Measurements from ENCODE around the gene ARHGEF4. TPM values are rescaled to one million over a fixed set of nuclear protein-coding genes. Genes with fewer than 3 reads are reported as not detected.

ARHGEF4 gene
- polyA plus RNA-seq, 3 donors = 8.9 to 19.8 (median 13.3) TPM

DNA sequence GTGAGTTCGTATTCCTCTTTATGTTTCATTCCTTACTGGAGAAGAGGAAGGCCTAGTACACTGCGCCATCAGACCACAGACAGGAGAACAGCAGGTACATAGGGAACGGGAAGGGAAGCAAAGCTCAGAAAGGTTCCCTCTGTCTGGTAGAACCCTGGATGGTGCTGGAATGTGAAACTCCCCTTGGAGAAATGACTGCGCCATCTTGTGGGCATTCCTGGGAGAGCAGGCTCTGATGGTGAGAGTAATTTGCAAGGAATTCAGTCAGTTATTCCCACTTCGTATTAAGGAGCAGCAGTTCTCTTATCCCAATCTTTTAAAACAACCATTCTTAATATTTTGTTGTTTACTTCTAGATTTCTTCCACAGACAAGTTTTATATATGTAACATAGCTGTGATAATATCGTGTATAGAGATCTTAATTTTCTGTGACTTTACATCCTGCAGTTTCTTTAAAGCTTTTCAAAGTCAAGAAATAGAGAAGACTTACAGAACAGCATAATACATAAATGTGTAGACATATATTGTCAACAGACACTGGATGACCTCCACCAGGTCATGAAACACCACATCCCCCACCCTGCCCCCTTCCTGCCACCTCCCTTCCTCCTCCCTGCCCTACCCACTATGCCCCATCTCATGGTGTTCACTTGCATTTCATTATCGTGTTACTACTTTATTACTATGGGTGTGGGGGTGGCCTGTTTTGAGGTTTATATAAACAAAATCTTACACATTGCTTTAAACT, 83.9 kb downstream of the ARHGEF4 start:
- H3K27ac ChIP-seq (ENCODE audit: low read depth, low read length) = no peak overlapping the region
- WGBS, 3 donors = 37 to 45% (median 40%) methylated on average over 7 of the region's 7 CpGs

GRCh38 chr2:130921164-130921476, 84.4 kb downstream of the ARHGEF4 start:
- WGBS, 3 donors = 82 to 90% (median 89%) methylated on average over 8 of the region's 8 CpGs
- no peak overlapping the region for H3K27ac ChIP-seq (ENCODE audit: low read depth, low read length)

DNA sequence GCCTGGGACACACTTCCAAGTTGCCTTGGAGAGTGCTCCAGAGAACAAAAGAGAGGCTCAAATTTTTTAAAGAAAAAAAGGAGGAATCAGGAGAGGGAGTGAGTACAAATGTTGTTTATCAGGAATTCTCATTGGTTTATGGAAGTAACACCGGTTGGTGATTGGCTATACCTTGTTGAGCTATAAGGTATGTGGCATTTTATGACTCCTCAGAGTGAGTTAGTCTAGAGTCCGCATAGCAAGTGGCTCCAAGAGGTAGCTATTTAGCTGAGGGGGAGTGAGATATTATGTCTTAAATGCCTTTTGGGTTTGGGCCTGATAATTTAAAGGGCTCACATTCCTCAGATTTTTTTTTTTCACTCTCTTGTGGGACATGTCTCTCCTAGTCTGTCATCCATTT, 85.7 kb downstream of the ARHGEF4 start:
- no peak overlapping the region for H3K27ac ChIP-seq (ENCODE audit: low read depth, low read length)
- 85 to 88% (median 87%) methylated on average over 2 of the region's 2 CpGs for WGBS, 3 donors

GRCh38 chr2:130928385-130928784, 91.7 kb downstream of the ARHGEF4 start:
- H3K27ac ChIP-seq (ENCODE audit: low read depth, low read length) = no peak overlapping the region

DNA sequence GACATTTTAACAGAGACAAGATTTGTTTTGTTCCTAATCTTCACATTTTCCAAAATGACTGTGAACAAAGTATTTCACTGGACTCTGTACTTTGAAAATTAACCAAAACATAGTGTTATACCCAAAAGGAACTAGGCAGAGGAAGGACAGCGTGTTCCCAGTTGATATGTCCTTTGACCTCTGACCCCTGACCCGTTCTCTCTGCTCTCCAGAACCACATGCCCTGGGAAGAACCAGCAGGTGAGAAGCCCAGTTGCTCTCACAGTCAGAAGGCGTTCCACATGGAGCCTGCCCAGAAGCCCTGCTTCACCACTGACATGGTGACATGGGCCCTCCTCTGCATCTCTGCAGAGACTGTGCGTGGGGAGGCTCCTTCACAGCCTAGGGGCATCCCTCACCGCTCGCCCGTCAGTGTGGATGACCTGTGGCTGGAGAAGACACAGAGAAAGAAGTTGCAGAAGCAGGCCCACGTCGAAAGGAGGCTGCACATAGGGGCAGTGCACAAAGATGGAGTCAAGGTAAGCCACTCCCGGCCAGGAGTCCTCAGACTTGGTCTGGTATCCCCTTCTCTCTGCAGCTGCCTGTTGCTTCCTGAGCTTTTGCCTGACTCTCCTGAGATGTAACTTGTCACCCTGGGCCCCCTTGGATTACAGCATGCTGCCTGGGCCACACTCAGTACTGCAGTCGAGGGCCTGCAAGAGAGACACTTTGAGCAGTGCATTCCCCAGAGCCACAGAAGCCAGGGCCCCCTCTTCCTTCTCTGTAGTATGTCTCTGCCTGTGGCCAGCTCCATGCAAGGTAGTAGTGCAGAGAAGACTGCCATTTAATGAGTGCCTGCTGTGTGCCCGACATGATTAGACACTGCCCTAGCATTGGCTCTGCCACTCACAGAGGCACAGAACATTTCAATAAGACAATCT, 94.3 kb downstream of the ARHGEF4 start:
- WGBS, 3 donors = 84 to 87% (median 86%) methylated on average over 12 of the region's 12 CpGs
- no peak overlapping the region for H3K27ac ChIP-seq (ENCODE audit: low read depth, low read length)

More at GRCh38 chr2:130928385-130928784, 91.7 kb downstream of the ARHGEF4 start:
- WGBS, 3 donors = 55 to 81% (median 58%) methylated on average over 4 of the region's 4 CpGs

DNA sequence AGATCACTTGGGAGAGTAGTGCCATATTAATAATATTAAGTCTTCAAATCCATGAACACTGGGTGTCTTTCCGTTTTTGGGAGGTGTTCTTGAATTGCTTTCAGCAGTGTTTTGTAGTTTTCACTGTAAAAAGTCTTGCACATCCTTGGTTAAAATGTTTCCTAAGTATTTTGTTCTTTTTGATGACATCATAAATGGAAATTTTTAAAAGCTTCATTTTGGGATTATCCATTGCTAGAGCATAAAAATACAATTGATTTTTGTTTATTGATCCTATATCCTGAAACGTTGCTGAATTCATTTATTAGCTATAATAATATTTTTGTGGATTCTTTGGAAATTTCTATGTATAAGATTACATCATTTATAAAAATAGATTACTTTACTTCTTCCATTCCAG, 96.8 kb downstream of the ARHGEF4 start:
- WGBS, 3 donors = 42 to 56% (median 54%) methylated on average over 2 of the region's 2 CpGs

GRCh38 chr2:130936451-130936850, 99.7 kb downstream of the ARHGEF4 start:
- no peak overlapping the region for H3K27ac ChIP-seq (ENCODE audit: low read depth, low read length)

More for the DNA sequence above, 96.8 kb downstream of the ARHGEF4 start:
- H3K27ac ChIP-seq (ENCODE audit: low read depth, low read length) = no peak overlapping the region

- H3K27ac ChIP-seq (ENCODE audit: low read depth, low read length) = no peak overlapping the region
- 84 to 87% (median 86%) methylated on average over 6 of the region's 6 CpGs for WGBS, 3 donors
These were observed 111.3 kb downstream of the ARHGEF4 start for GRCh38 chr2:130947967-130948366.

DNA sequence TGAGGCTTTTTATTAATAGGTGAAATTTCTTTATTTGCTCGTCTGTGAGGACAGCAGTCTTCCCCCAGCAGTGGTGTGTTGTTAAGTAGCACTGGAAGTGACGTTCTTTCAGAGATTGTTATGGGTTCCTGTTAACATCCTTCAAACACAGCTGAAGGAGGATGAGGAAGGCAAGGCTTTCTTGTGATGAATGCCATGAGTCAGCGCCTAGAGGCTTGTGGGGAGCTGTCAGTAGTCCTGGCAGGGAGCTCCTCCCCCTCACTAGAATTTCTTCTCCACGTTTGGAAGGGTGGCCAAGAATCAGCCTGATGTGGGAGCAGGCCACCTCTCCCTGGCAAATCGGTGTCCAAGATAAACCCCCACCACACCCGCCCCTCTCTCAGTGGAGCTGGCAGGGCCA, 113.2 kb downstream of the ARHGEF4 start:
- WGBS, 3 donors = 63 to 84% (median 65%) methylated on average over 6 of the region's 6 CpGs

DNA sequence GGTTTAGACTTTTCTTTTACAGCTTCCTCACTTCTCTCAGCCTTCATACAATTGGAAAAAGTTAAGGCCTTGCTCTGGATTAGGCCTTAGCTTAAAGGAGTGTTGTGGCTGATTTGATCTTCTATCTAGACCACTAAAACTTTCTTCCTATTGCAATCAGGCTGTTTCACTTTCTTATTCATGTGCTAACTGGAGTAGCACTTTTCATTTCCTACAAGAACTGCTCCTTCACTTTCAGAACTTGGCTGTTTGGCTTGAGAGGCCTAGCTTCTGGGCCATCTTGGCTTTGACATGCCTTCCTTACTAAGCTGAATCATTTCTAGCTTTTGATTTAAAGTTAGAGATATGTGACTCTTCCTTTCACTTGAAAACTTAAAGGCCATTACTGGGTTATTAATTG, 114.3 kb downstream of the ARHGEF4 start:
- H3K27ac ChIP-seq (ENCODE audit: low read depth, low read length) = no peak overlapping the region

More for the DNA sequence above, 113.2 kb downstream of the ARHGEF4 start:
- H3K27ac ChIP-seq (ENCODE audit: low read depth, low read length) = no peak overlapping the region

DNA sequence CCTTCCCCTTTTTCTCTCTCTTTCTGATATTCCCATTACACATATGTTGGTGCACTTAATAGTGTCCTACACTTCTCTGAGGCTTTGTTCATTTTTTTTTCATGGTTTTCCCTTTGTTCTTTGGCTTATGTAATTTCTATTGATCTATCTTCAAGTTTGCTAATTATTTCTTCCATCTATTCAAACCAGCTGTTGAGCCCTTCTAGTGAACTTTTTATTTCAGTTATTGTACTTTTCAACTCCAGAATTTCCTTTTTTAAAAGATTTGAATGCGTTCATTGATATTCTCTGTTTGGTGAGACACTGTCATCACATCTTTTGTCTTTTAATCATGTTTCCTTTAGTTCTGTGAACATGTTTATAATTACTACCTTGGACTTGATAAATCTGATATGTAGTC, 118.2 kb downstream of the ARHGEF4 start:
- 93 to 97% (median 94%) methylated on average over 1 of the region's 1 CpG for WGBS, 3 donors
- no peak overlapping the region for H3K27ac ChIP-seq (ENCODE audit: low read depth, low read length)

- WGBS, 3 donors = 11 to 57% (median 13%) methylated on average over 2 of the region's 2 CpGs
- no peak overlapping the region for H3K27ac ChIP-seq (ENCODE audit: low read depth, low read length)
These were observed 121.2 kb downstream of the ARHGEF4 start for GRCh38 chr2:130957915-130958314.

DNA sequence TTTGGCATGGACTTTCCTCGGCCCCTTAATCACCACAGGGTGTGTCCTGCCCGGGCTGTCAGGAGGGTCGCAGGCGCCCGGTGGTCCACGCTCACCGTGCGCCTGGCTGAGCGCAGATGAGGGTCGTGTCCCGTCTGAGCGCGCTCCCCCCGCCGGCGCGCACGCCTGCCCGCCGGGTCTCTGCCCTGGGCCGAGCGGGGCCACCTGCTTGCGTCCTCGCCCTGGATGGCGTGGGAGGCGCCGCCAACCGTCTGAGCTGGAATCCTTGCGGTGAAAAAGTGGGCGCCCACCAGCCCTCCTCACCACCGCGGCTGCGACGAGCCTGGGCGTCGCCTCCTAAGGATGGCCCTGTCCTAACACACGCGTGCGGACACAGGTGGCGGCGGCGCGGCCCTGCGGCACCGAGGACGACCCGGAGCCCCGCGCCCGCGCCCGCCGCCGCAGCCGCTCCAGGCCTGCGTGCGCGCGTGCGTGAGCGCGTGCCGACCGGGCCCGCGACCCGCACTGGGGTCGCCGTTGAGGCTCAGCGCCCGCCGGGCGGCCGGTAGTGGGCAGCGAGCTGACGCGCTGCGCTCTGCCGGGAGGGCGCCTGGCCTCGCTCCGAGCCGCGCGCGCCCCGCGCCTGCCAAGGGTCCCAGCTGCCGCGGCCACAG, 126.6 kb downstream of the ARHGEF4 start:
- 0 to 2% (median 2%) methylated on average over 42 to 90 of the region's 90 CpGs for WGBS, 3 donors
- H3K27ac ChIP-seq (ENCODE audit: low read depth, low read length) = no peak overlapping the region

DNA sequence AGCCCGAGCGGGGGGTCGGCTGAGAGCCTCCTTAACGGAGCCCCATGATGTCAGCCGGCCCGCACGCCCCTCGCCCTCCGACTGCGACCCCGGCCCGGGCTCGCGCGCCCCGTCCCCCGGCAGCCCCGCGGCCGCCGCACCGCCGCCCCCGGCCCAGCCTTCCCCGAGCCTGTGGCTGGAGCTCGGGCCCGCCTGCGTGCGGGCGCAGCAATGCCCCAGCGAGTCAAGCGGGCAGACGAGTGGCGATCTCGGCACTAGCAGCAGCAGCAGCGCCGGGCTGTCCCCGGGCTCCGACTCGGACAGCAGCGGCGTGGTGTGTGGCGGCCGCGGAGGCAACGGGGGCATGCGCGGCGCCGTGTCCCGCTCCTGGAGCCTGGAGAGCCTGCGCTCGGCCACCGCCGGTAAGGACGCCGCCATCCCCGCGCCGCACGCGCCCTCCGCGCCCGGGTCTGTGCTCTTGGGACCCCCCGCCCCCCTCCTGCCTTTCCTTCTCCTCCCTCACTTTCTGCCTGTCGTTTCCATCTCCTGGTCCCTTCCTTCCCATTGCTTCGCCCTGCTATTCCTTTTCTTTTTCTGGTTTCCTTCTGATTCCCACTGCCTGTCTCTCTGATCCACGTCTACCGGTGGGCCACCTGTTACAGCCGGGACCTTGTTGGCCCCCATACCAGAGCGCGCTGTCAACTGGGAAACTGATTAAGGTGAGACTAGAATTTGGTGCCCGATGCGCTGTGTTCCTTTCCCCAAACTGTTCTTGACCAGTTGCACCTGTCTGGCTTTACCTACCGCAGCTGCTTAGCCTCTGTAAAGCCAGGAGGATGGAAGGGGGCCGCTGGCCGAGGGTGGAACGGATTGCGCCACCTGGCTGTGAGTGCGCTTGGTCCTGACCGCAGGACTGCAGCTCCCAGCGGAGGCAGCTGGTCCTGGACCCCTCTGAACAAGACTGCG, 127.4 kb downstream of the ARHGEF4 start:
- H3K27ac ChIP-seq (ENCODE audit: low read depth, low read length) = no peak overlapping the region
- 2 to 14% (median 3%) methylated on average over 36 to 78 of the region's 84 CpGs for WGBS, 3 donors

DNA sequence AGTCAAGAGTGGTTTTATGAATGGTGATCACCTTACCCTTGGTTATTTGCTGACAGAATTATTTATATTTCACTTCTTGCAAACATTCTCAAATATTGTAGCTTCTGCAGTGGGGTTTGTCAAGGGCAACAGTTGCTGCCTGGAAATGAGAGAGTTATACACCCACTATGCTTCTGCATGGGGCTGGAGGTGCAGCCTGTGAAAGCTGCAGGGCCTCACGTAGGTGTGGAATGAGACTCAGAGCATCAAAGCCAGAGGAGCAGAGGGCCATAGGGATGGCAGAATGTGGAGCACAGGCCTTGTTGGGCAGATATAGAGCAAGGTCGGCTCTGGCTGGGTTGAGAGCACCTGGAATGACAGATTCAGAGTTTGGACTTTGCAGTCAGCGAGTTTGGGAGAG, 128.2 kb downstream of the ARHGEF4 start:
- 80 to 89% (median 85%) methylated on average over 3 of the region's 3 CpGs for WGBS, 3 donors

DNA sequence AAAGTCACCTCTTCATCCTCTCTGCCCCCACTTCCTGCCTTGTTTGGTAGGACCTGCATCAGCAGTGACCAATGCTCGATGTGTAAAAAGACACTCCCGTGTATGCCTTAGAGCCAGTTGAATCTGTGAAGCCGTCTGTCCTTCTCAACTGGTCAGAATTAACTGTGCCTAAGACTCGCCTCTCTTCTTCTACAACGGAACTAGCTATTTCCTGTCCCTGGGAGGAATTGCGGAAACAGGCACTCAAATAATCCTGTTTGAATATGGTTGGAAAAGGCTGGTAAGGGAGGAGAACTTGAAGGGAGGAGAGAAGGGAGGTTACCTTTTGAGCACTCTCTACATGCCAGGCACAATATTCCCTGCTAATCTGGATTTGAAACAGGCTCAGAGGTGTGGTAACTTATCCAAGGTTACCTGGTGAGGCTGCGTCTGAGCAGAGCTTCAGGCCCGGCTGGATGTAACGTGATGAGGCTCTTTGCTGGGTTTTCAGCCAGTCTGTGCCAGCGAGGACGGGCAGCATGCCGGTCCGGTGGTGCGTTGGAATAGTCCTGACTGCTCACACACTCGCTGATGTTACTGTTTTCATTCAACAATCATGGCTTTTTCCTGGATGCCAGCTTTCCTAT, 129.5 kb downstream of the ARHGEF4 start:
- WGBS, 3 donors = 39 to 51% (median 44%) methylated on average over 15 of the region's 15 CpGs
- H3K27ac ChIP-seq (ENCODE audit: low read depth, low read length) = no peak overlapping the region

More for the DNA sequence above, 128.2 kb downstream of the ARHGEF4 start:
- H3K27ac ChIP-seq (ENCODE audit: low read depth, low read length) = no peak overlapping the region

- H3K27ac ChIP-seq (ENCODE audit: low read depth, low read length) = no peak overlapping the region
- 71 to 84% (median 79%) methylated on average over 14 of the region's 14 CpGs for WGBS, 3 donors
These were observed 130.2 kb downstream of the ARHGEF4 start for GRCh38 chr2:130966775-130967490.
